ENCODE measurements around the gene PPP3R2.
"Not testable (repeated sequence)": the region's sequence is repeated elsewhere in the genome, so short reads cannot be mapped to it uniquely, and the experiment has no call there.

The PPP3R2 gene

GRCh38 chr9:101587332-101588043, 7.3 kb downstream of the PPP3R2 start:
- DNase-seq = no peak

- DNase-seq = no peak
These were observed 8.1 kb downstream of the PPP3R2 start for GRCh38 chr9:101586651-101587050.

DNA sequence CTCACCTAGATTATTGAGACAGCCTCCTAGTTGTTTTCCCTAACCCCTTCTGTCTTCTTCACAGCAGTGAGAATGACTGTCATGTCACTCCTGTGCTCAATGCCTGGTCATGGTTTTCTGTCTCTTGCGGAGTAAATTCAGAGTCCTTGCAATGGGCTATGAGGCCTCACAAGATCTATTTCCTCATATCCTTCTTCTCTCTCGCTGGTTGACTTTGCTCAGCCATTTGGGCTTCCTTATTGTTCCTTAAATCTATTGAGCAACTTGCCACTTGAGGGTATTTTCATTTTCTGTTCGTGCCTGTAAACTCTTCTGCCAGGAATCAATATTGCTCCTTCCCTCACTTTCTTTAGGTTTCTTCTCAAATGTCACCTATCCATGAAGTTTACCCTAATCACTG, 9.0 kb downstream of the PPP3R2 start:
- DNase-seq = no peak

GRCh38 chr9:101582553-101582952, 12.2 kb downstream of the PPP3R2 start:
- DNase-seq = no peak

GRCh38 chr9:101579711-101580545, 14.8 kb downstream of the PPP3R2 start:
- DNase-seq = no peak

- DNase-seq = no peak
These were observed 16.4 kb downstream of the PPP3R2 start for GRCh38 chr9:101578378-101578777.

GRCh38 chr9:101574731-101575333, 19.9 kb downstream of the PPP3R2 start:
- DNase-seq = no peak

DNA sequence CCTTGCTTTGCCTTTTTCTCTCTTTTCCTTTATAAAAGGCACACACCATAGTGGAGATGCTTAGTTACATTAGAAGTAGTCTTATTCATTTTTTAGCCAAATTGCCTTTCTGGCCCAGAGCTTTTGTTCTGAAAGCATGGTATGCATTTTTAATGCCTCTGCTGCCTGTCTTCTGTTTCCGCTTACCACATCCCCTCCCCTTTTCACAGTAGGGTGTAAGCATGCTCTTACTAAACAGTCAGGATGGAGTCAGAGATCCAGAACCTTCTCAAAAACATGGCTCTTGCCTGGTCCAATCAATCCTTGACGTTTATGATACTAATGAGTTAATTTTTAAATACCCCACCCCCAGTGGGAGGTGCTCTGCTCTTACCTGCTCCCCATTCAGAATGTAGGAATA, 22.5 kb downstream of the PPP3R2 start:
- DNase-seq = no peak

- DNase-seq = no peak
These were observed 23.7 kb downstream of the PPP3R2 start for GRCh38 chr9:101571114-101571513.

- no peak for DNase-seq
These were observed 24.8 kb downstream of the PPP3R2 start for GRCh38 chr9:101569741-101570501.

GRCh38 chr9:101567725-101568350, 26.9 kb downstream of the PPP3R2 start:
- DNase-seq = no peak

DNA sequence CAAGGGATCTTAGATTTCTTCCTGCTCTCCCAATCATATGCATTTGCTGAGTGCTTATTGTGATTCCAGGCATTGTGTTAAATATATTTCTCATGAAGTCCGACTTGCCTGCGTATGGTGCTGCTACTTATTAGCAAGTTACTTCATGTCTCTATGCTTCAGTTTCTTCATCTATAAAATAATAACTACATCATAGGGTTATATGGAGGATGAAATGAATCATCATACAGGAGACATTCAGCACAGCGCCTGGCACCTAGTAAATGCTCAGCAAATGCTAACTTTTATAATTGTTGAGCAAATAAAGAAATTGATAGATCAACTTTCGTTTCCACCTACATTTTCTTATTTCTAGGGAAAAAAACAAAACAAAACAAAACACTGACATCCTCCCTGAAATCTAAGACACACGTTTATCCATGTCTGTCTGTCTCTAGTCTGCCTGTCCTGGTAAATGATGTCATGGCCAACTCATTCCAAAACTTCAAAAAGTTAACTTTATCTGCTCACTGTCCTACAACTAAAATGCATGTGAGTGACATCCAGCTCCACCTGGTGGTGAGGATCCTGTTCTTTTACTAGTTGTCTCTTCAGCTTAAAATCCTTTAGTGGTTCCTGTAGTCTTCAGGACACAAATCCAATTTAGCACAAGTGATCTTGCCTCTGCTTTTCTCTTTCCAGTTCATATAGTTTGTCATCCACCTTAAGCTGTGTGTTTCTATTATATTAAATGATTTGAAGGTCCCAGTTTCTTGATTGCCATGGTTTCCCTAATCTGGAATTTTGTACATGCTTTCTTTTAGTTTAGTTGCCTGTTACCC, 27.7 kb downstream of the PPP3R2 start:
- DNase-seq = peak in 1 of 2 experiments; percentile 6

DNA sequence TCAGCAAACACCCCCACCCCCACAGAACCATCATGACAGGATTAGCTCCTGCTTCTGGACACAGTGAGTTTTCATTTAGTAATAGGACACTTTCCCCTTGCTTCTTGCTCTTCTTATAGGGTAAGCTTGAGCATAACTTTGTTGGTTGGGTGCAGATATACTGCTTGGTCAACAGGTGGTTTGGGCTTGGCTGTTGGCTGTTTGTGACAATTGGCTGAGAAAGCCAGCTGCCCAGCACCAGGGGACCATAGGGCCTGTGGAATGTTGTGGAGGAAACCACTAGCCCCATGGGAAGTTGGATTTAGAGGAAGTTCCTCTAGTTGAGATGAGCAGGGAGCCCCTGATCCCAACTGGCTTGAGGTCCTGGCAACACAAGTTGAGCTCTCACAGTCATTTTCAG, 30.5 kb downstream of the PPP3R2 start:
- no peak for DNase-seq

DNA sequence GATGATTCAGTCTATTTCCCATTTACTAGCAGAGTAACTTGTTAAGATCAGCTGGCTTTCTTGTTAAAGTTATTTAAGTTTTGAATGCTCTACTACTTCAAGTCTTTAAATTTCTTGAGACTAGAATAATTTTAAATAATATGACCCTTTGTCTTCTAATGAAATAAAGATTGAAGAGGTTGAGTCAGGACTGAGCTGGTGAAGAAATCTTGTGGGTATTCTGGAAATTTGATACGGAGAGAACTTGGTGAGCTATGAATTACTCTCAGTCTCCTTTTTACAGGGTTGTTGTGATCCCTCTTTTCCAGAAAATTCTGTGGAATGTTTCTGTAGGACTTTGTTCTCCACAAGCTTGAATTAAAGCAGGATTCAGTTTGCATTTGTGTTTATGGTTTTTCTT, 31.8 kb downstream of the PPP3R2 start:
- no peak for DNase-seq

DNA sequence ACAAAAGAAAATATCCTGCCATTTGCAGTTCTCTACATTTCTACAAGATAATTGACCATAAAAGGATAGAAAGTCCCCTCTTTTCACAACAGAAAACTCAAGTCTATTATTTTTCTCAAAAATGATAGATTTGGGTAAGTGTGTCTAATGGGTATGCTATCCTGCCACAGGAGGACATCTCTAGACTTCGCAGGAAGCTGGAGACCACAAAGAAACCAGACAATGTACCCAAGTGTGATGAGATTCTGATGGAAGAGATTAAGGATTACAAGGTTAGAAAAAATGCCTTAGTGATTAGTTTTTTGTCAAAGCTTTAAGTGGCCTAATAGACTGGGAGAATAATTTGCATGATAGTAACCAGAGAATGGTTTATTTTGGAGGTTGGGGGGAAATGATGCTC, 33.0 kb downstream of the PPP3R2 start:
- no peak for DNase-seq

- DNase-seq = not testable (repeated sequence)
These were observed 45.2 kb downstream of the PPP3R2 start for GRCh38 chr9:101549472-101550098.

DNA sequence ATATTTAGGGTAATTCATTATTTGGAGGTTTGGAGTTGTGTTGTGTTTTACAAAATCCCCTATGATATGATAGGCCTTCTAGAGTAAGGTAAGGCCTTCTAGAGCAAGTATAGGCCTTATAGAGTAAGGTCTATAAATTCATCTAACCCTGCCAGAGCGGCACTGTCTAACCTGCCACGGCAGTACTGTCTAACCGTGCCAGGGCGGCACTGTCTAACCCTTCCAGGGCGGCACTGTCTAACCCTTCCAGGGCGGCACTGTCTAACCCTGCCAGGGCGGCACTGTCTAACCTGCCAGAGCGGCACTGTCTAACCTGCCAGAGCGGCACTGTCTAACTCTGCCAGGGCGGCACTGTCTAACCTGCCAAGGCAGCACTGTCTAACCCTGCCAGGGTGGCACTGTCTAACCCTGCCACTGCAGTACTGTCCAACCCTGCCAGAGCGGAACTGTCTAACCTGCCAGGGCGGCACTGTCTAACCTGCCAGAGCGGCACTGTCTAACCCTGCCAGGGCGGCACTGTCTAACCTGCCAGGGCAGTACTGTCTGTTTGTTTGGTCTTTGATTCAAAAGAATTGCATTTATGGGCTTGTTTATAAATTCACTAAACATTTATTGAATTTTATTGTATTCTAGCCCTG, 51.6 kb downstream of the PPP3R2 start:
- DNase-seq = no peak

Measured in SHP77 (cell line).